T-cell (primary cell): ENCODE measurements around the gene EPSTI1. TPM values are rescaled to one million over a fixed set of nuclear protein-coding genes. Genes with fewer than 3 reads are reported as not detected.

Source experiments
- ATAC-seq, 4 experiments: fragments of 200-7000 bp in 3 of 4; fragments of 150-1000 bp in 1 of 4; cut with Tn5 transposase; replicated peaks in 1 of 4; 1 replicate in 3 of 4; 2 replicates in 1 of 4; pipeline ENCODE4 v1.10.0; 2021; ENCODE audit warnings: moderate library complexity in 3 of 4, mild to moderate bottlenecking in 2 of 4, moderate number of reproducible peaks in 1 of 4
- CTCF ChIA-PET, 2 donors: fragments of 300-600 bp; sonication (Branson Sonifier 250); formaldehyde crosslinking; loops; one replicate each; lab custom pipeline; 2022; ENCODE audit warnings: antibody characterized with exemption in 2 of 2; lab: Charles Lee
- POLR2A ChIA-PET, 2 donors: fragments of 300-600 bp; sonication (Branson Sonifier 250); formaldehyde crosslinking; loops; one replicate each; lab custom pipeline; 2022; ENCODE audit warnings: antibody characterized with exemption in 2 of 2; lab: Charles Lee
- DNase-seq, 35 experiments: peaks; one replicate each; pipeline versions ENCODE4 v3.0.0 to v3.0.0-alpha.2; 2013 to 2023
- H3K27ac ChIP-seq: one replicate; pipeline ENCODE4 v1.5.1; 2013; ENCODE audit warnings: low read length
- H3K27me3 ChIP-seq, 2 experiments: replicated peaks in 1 of 2; 1 replicate in 1 of 2; 2 replicates in 1 of 2; pipeline versions ENCODE4 v1.6.1 to v1.7.0; 2013; ENCODE audit warnings: low read length in 1 of 2, mixed read lengths in 1 of 2; ENCODE audit not compliant: control insufficient read depth in 2 of 2, insufficient read depth in 2 of 2; ENCODE audit errors: extremely low read depth in 1 of 2
- H3K36me3 ChIP-seq, 2 donors: 1 replicate in 1 of 2; 2 replicates in 1 of 2; pipeline versions ENCODE4 v1.6.1 to v1.7.0; 2013; ENCODE audit warnings: low read length in 1 of 2; ENCODE audit not compliant: control insufficient read depth in 2 of 2, insufficient read depth in 1 of 2; ENCODE audit errors: extremely low read depth in 1 of 2
- H3K4me1 ChIP-seq, 2 experiments: 1 replicate in 1 of 2; 2 replicates in 1 of 2; pipeline versions ENCODE4 v1.6.1 to v1.7.0; 2013; ENCODE audit warnings: low read length in 2 of 2, mixed read lengths in 1 of 2; ENCODE audit not compliant: insufficient read depth in 2 of 2, control insufficient read depth in 1 of 2; ENCODE audit errors: extremely low read depth in 1 of 2
- H3K4me3 ChIP-seq, 2 donors: 1 replicate in 1 of 2; 2 replicates in 1 of 2; pipeline versions ENCODE4 v1.5.1 to v1.7.0; 2013; ENCODE audit warnings: mild to moderate bottlenecking in 2 of 2, low read length in 1 of 2, moderate library complexity in 1 of 2; ENCODE audit not compliant: control insufficient read depth in 1 of 2; ENCODE audit errors: extremely low read depth in 1 of 2
- H3K9me3 ChIP-seq: 2 replicates; pipeline ENCODE4 v1.7.0; 2013
- H3K27ac Mint-ChIP-seq, 2 donors: one replicate each; pipeline ENCODE4 v1.8.0; 2020 to 2021; ENCODE audit warnings: mild to moderate bottlenecking in 2 of 2, mixed read lengths in 2 of 2
- H3K27me3 Mint-ChIP-seq, 2 donors: one replicate each; pipeline ENCODE4 v1.8.0; 2021 to 2022; ENCODE audit warnings: mixed read lengths in 2 of 2
- H3K36me3 Mint-ChIP-seq: one replicate; pipeline ENCODE4 v1.8.0; 2021; ENCODE audit warnings: mixed read lengths
- H3K4me1 Mint-ChIP-seq, 3 donors: one replicate each; pipeline ENCODE4 v1.8.0; 2020 to 2022; ENCODE audit warnings: mixed read lengths in 3 of 3, mild to moderate bottlenecking in 1 of 3
- H3K4me3 Mint-ChIP-seq, 3 donors: one replicate each; pipeline ENCODE4 v1.8.0; 2020 to 2022; ENCODE audit warnings: mild to moderate bottlenecking in 3 of 3, mixed read lengths in 3 of 3, moderate library complexity in 3 of 3
- H3K9me3 Mint-ChIP-seq, 3 donors: one replicate each; pipeline ENCODE4 v1.8.0; 2020 to 2022; ENCODE audit warnings: mixed read lengths in 3 of 3
- WGBS: methylation state at CpG from one replicate; pipeline ENCODE4 v1.1.5; 2013; ENCODE audit warnings: missing lambda C conversion rate; ENCODE audit not compliant: insufficient coverage; 5-methylcytosine and 5-hydroxymethylcytosine counted together
- total RNA-seq, 35 experiments: library from RNA in 6 of 35; stranded (reverse) in 6 of 35; fragments of 120-200 nt in 1 of 35; gene quantifications; one replicate each; pipeline versions ENCODE4 v1.2.1 to v1.2.4 and lab custom pipeline; 2013 to 2026

The EPSTI1 gene
- total RNA-seq, 5 donors from 2014 or later (not counting 1 experiment from before 2014, with no cell fraction given), result 15.3 to 29.9 (median 28.5) TPM

DNA sequence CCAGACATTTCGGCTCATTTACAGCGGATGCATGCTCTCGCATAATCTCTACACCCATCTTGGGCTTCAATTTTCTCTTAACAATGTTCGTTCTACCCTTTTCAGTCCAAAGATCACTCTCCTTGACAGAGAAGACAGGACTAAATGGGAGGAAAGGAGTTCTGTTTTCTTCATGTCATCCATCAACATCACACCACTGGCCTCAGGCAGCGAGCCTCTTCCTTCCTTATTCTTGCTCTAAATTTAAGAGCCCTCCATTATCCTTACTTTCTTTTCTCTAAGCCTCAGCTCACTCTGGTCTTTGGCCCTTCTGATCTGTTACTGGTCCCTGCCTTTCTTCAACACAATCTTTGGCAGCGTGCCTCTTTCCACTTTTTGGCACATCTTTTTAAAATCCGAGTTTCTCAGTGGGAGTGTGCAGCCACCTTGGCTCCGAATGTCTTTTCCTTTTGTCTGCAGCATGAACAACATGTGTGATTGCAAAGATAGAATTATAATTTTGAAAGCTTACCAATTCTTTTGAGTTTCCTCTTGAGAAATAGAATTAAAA, 111.9 kb downstream of the EPSTI1 start:
- WGBS, result 25% methylated on average over 2 of the region's 8 CpGs
- H3K4me1 ChIP-seq, result no peaks in the 10 kb centered on the region
- Mint-ChIP-seq H3K36me3 (peaks cover 15% of the 10 kb centered on the region), H3K4me1 (peaks cover 9 to 20% (median 18%) of the 10 kb centered on the region in 3 donors), H3K27me3 (peaks cover 10 to 11% of the 10 kb centered on the region in 2 donors), H3K27ac (no peak overlapping the region), H3K4me3 (no peak overlapping the region), H3K9me3 (no peaks in the 10 kb centered on the region)
- no peak for DNase-seq
- no peak for ATAC-seq
- CTCF ChIA-PET, result no interaction called here
- no peaks in the 10 kb centered on the region for H3K9me3 ChIP-seq
- no peaks in the 10 kb centered on the region for H3K36me3 ChIP-seq
- POLR2A ChIA-PET, result no interaction called here
- no peak overlapping the region for H3K27ac ChIP-seq
- H3K4me3 ChIP-seq, result no peak overlapping the region
- H3K27me3 ChIP-seq, result no peaks in the 10 kb centered on the region

DNA sequence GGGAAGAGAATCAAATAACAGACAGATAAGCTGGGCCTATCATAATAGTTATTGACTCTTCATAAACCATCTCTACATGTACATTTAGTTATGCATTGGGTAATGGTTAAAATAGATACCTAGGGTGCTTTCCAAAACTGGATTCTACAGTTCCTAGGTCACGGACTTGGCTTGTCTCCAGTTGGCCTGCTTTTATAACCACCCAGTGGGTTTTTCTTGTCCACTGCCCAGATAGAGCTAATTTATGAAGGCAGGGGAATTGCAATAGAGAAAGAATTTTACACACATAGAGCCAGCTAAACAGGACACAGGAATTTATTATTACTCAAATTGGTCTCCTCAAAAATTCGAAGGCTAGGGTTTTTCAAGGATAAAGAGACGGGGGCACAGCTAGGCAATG, 113.3 kb downstream of the EPSTI1 start:
- no peaks in the 10 kb centered on the region for H3K9me3 ChIP-seq
- H3K36me3 ChIP-seq, result no peaks in the 10 kb centered on the region
- Mint-ChIP-seq H3K9me3 (no peaks in the 10 kb centered on the region), H3K4me3 (no peak overlapping the region), H3K36me3 (peaks cover 11% of the 10 kb centered on the region), H3K4me1 (peaks cover 9 to 17% (median 13%) of the 10 kb centered on the region in 3 donors), H3K27me3 (peaks cover 10 to 11% of the 10 kb centered on the region in 2 donors), H3K27ac (no peak overlapping the region)
- H3K27ac ChIP-seq, result no peak overlapping the region
- ATAC-seq (no peak), DNase-seq (no peak)
- no peaks in the 10 kb centered on the region for H3K27me3 ChIP-seq
- H3K4me1 ChIP-seq, result no peaks in the 10 kb centered on the region
- CTCF ChIA-PET, result no interaction called here
- WGBS, result no CpG with 5 or more reads among the region's 3 CpGs
- H3K4me3 ChIP-seq, result no peak overlapping the region
- POLR2A ChIA-PET, result no interaction called here

DNA sequence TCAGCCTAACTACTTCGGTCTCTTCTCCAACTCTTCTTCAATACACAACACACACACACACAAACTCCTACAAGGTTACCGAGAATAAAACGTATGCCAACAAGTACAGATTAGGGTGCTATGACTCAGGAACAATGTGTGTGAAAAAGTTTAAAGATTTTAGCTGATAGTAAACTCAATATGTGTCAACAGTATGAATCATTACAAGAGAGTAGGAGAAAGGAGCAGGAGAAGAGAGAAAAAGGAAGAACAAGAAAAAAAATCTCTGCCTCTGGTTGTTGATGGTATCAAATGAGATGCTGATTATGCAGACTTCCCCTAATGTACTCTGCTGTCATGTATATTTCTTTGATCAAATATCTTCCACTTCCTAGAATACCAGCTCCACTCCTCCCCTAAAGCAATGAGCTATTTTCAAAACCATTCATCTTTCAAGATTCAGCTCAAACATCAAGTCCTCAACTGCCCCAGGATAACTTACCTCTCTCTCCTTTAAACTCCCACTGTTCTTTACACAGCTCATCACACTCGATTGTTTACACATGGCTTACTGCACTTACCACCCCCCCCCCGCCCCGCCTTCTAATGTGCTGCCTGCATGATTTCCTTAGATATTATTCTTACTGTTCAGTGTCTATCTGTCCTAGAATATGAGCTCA, 115.0 kb downstream of the EPSTI1 start:
- ATAC-seq, result no peak
- Mint-ChIP-seq H3K4me1 (peaks cover 0 to 8% (median 0%) of the 10 kb centered on the region in 3 donors), H3K4me3 (no peak overlapping the region), H3K27ac (no peak overlapping the region), H3K9me3 (no peaks in the 10 kb centered on the region), H3K36me3 (peaks cover 11% of the 10 kb centered on the region), H3K27me3 (peaks cover 9 to 11% of the 10 kb centered on the region in 2 donors)
- ChIA-PET CTCF (interaction anchor here in 1 of 2 donors (0.7 kb wide), 1 partner anchor 356 kb away, joined by 3 read pairs; no protein-coding TSS in a partner anchor), POLR2A (interaction anchor here (0.6 to 0.7 kb wide), 2 partner anchors 42 to 437 kb away, joined by 3 to 4 read pairs; no protein-coding TSS in a partner anchor)
- Histone ChIP-seq H3K27ac (no peak overlapping the region), H3K9me3 (no peaks in the 10 kb centered on the region), H3K27me3 (no peaks in the 10 kb centered on the region), H3K4me3 (no peak overlapping the region), H3K36me3 (no peaks in the 10 kb centered on the region), H3K4me1 (no peaks in the 10 kb centered on the region)
- no peak for DNase-seq
- 17% methylated on average over 1 of the region's 6 CpGs for WGBS

DNA sequence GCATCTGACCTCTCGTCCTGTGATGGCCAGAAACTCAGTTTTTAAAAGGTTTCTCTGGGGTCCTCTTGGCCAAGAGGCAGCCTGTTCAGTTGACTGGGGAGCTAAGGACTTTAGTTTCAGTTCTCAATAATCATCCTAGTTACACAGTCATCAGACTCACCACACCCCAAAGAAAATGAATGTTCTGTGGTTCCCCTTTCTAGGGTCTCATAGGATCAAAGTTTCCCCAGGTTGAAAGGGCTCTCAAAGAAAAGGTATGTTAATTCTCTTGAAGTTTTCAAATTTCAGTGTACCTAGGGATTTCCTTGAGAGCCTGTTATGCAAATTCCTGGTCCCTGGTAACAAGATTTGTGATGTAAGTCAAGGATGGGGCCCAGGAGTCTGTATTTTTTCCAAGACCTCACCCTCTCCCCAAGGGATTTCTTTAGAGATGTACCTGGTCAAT, 115.7 kb downstream of the EPSTI1 start:
- peaks cover 11% of the 10 kb centered on the region for H3K36me3 Mint-ChIP-seq
- H3K27ac ChIP-seq, result no peak overlapping the region
- no peak for ATAC-seq
- WGBS, result 0% methylated on average over 1 of the region's 1 CpG
- POLR2A ChIA-PET, result no interaction called here
- no peak overlapping the region for H3K4me3 ChIP-seq
- H3K27me3 Mint-ChIP-seq, result peaks cover 11% of the 10 kb centered on the region in 2 donors
- H3K4me1 Mint-ChIP-seq, result peaks cover 0 to 8% (median 0%) of the 10 kb centered on the region in 3 donors
- H3K4me1 ChIP-seq, result no peaks in the 10 kb centered on the region
- H3K4me3 Mint-ChIP-seq, result no peak overlapping the region
- no peaks in the 10 kb centered on the region for H3K9me3 ChIP-seq
- CTCF ChIA-PET, result no interaction called here
- no peaks in the 10 kb centered on the region for H3K27me3 ChIP-seq
- no peak for DNase-seq
- H3K9me3 Mint-ChIP-seq, result no peaks in the 10 kb centered on the region
- no peak overlapping the region for H3K27ac Mint-ChIP-seq
- H3K36me3 ChIP-seq, result no peaks in the 10 kb centered on the region

DNA sequence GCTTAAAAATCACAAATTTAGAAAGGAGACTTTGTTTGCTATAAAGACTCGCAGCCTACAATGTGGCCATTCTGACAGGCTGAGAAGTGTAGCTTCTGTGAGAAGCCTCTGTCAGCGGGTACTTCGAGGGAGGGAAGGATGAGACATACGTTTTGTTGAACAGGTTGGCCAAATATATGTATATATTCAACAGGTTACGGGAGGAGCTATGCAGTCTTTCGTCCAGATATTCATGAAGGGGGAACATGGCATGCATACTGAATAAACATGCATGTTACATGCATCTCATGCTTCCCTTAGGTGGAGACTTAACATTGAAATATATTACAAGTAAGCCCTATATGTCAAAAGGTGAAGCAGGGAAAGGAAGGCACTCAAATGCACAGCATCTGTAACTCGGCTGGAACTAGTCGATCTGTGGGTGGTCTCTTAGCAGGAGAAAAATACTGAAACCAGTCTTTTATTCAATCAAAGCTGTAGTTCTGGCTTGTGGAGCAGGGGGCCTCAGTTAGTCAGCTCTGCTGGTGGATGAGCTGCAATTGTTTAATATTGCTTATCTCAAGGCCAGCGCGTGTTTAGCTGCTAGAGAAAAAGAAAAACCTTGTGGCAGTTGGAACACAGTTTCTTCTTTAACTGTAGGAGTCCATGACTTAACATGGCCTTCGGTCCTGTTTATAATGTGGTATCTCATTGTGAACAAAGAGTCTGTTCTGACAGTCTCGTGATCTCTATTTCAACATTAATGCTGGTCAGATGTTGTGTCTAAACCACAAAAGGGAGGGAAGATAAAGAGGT, 116.4 kb downstream of the EPSTI1 start:
- Mint-ChIP-seq H3K4me3 (no peak overlapping the region), H3K4me1 (peaks cover 0 to 8% (median 0%) of the 10 kb centered on the region in 3 donors), H3K27me3 (peaks cover 10 to 11% of the 10 kb centered on the region in 2 donors), H3K27ac (no peak overlapping the region), H3K9me3 (no peaks in the 10 kb centered on the region), H3K36me3 (peaks cover 11% of the 10 kb centered on the region)
- Histone ChIP-seq H3K4me3 (no peak overlapping the region), H3K27ac (no peak overlapping the region), H3K27me3 (no peaks in the 10 kb centered on the region), H3K36me3 (no peaks in the 10 kb centered on the region), H3K4me1 (no peaks in the 10 kb centered on the region), H3K9me3 (no peaks in the 10 kb centered on the region)
- DNase-seq (no peak), ATAC-seq (no peak)
- POLR2A ChIA-PET, result no interaction called here
- 86% methylated on average over 5 of the region's 12 CpGs for WGBS
- CTCF ChIA-PET, result no interaction called here

DNA sequence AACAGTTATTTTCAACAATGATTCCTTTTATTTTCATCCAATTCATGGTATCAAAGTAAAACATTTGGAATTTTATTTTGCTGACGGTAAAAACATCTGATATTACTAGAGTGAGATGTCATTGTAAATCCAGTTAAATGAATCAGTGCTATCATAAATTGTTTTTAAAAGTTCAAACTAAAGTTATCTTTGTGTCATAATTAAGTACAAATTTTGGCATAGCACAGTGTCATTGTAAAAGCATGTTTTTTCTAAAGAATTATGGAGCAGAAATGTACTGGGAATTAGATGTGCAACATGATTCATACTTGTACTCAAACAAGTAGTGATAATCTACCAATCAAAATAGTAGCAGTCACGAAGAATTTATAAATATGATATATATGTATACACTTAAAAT, 117.8 kb downstream of the EPSTI1 start:
- no peaks in the 10 kb centered on the region for H3K36me3 ChIP-seq

More for the DNA sequence above, 117.8 kb downstream of the EPSTI1 start:
- Mint-ChIP-seq H3K36me3 (peaks cover 3% of the 10 kb centered on the region), H3K27me3 (peaks cover 0 to 7% of the 10 kb centered on the region in 2 donors), H3K4me3 (no peak overlapping the region), H3K4me1 (peaks cover 0 to 8% (median 0%) of the 10 kb centered on the region in 3 donors), H3K27ac (no peak overlapping the region), H3K9me3 (no peaks in the 10 kb centered on the region)
- no peak overlapping the region for H3K27ac ChIP-seq
- WGBS, result no CpG with 5 or more reads among the region's 2 CpGs
- ATAC-seq (no peak), DNase-seq (no peak)
- H3K27me3 ChIP-seq, result no peaks in the 10 kb centered on the region
- no peaks in the 10 kb centered on the region for H3K9me3 ChIP-seq
- H3K4me1 ChIP-seq, result no peaks in the 10 kb centered on the region
- no peak overlapping the region for H3K4me3 ChIP-seq
- ChIA-PET POLR2A (no interaction called here), CTCF (no interaction called here)
